ENCODE measurements around the gene VWA2.

DNA sequence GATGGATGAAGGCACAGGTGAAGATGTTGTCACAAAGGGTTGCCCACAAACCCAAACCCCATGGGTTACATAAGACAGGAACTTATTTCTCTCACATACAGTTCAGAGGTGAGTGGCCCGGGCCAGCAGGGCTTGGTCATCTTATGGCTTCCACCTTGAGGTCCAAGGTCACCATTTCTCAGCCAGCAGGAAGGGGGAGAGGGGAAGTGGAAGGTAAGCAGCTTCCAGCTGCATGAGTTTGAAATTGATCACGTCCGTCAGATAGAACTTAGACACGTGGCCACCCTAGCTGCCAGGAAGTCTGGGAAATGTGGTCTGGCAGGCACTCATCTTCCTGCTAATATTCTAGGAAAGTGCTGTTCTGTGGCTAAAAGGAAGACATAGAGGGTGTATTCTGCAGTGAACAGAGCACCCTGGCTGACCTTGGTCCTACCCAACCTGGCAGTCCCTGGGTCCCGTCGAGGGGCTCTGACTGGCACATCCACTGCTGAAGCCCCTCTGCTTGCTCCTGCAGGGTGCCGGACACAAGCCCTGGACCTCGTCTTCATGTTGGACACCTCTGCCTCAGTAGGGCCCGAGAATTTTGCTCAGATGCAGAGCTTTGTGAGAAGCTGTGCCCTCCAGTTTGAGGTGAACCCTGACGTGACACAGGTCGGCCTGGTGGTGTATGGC, 49.5 kb downstream of the VWA2 start:
- TF ChIP-seq, protein P1, sequence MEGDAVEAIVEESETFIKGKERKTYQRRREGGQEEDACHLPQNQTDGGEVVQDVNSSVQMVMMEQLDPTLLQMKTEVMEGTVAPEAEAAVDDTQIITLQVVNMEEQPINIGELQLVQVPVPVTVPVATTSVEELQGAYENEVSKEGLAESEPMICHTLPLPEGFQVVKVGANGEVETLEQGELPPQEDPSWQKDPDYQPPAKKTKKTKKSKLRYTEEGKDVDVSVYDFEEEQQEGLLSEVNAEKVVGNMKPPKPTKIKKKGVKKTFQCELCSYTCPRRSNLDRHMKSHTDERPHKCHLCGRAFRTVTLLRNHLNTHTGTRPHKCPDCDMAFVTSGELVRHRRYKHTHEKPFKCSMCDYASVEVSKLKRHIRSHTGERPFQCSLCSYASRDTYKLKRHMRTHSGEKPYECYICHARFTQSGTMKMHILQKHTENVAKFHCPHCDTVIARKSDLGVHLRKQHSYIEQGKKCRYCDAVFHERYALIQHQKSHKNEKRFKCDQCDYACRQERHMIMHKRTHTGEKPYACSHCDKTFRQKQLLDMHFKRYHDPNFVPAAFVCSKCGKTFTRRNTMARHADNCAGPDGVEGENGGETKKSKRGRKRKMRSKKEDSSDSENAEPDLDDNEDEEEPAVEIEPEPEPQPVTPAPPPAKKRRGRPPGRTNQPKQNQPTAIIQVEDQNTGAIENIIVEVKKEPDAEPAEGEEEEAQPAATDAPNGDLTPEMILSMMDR (IDR thresholded peaks at IDR 0.05), result no peak
- TF ChIP-seq POLR2A (IDR thresholded peaks at IDR 0.05) (no peak), POLR2AphosphoS5 (IDR thresholded peaks at IDR 0.05) (no peak)

Measured in prostate gland (tissue), 2 donors.